Measurements from ENCODE around the gene PSMD1. TPM values are rescaled to one million over a fixed set of nuclear protein-coding genes. Genes with fewer than 3 reads are reported as not detected.
"Not testable (repeated sequence)": the region's sequence is repeated elsewhere in the genome, so short reads cannot be mapped to it uniquely, and the experiment has no call there.

Gene PSMD1
- total RNA-seq: 95.1 TPM

DNA sequence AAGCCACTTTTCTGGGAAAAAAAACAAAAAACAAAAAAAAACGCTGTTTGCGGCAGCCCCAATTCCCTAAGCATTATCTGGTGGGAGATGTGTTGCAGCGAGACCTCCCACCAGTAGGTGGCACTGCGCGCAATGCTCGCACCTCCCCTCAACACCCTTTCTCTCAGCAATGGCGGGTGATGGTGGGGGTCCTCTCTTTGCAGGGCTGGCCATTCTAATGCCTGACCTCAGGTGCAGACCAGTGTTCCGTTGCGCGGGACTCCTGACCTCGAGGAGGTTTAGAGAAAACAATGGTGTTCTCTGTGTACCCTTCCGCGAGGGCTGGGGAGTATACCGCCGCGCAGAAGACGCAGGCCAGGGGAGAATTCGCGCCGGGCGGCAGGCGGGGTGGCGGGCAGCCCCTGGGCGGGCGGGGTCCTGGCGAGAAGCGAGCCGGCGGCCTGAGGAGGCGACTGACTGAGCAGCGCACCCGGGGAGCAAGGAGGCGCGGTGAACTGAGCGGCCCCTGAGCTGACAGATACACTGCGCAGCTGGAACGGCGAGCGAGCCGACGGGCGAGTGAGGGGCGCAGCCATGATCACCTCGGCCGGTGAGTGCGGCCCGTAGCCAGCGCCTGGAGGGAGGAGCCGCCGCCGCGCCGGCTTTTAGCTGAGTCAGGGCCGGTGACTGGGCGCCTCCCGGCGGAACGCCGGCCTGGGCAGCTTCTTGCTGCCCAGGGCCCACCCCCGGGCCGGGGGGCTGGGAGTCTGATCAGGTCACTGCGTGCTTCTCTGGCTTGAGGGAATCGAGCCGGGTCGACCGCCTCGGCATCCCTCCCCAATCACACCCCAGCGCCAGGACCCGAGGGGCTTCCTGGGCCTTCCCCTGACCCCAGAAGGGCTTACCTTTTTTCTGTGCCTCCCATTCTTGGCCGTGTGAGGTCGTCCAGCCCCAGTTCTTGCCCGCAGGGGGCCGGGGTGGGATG is at the start of gene PSMD1:
PSMD1 (plus strand) TSS at position 415 of the 964 bp plus-strand sequence; CDS start at position 574, 159 bp downstream.
- peak; percentile 98 for DNase-seq

- peak; percentile 13 for DNase-seq
Observed at GRCh38 chr2:231007286-231008098, 49.2 kb upstream of the PSMD1 start.

DNA sequence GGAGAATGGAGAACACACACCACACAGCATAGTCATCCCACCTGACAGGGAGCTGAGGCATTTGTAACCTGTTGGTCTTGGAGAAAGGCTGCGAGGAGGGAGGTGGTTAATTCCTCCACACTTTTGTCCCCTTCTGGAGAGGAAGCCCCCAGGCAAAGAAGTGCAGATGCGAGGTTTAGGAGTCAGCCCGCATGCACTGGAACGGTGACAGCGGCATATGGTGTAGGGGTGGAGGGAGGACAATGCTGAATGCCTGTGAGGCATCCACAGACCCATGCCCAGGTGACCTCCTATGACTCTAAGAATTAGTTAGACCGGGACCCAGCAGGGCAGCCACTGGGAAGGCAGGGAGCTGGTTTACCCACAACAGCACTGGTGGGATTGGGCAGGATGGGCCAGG is 48.5 kb upstream of the PSMD1 start:
- DNase-seq: no peak

- no peak for DNase-seq
Observed at GRCh38 chr2:231009236-231009919, 47.3 kb upstream of the PSMD1 start.

DNA sequence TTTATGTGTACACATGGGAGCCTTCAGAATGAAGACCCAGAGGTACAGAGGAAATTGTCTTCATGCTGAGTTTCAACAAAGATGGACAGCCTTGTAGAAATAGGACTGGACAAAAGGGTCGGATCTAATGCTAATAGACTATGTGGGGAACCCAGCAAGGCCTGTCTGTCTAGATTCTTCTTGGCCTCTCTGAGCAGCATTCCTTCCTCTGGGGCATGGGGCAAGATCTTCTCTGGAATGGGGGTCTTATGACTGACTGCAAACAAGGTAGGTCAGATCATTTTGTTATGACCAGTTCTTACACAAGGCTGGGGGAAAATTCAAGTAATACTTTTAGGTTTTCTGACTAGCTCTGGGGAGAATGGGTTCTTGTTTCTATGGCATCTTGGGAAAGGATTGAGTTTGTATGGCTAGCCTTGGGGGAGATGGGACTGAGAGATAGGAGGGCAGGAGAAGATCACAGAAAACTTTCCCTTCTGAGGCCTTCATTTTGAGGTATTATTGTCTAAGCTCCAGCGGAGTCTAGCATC is 46.4 kb upstream of the PSMD1 start:
- no peak for DNase-seq

DNA sequence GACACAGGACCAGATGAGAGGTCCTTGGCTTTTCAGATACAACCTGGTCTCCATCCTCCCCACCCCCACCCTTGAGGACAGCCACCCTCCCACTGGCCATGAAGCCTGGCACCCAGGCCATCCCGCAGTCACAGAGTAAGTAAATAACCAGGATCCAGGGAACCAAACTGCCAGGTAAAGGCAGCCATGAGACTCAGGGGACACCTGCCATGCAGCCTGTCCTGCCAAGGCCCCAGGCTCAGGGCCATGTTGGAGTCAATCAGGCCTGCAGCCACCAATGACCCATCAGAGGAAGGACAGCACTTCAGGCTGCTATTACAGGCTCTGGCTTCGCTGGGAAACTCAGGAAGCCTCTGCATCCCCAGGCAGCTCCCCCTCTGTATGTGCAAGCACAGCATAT is 45.1 kb upstream of the PSMD1 start:
- DNase-seq: no peak

DNA sequence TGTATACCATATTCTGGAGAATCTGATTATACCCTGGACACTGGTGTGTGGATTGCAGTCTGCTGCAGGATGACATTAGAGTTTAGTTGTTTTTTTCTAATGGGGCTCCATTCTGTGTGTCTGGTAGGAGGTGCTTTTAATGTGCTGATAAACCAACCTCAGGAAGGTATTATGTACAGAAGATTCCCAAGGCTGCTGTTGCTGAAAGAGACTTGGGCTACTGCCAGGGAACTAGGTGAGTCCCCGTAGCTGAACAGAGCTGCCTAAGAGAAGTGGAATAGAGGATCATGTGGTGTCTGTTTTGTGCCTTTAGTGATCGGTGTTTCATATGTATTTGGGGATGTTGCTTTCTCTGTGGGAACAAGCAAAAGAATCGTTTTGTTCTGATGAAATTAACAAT is 44.2 kb upstream of the PSMD1 start:
- no peak for DNase-seq

- no peak for DNase-seq
Observed at GRCh38 chr2:231013820-231014219, 42.8 kb upstream of the PSMD1 start.

GRCh38 chr2:231015478-231015877 is 41.2 kb upstream of the PSMD1 start:
- no peak for DNase-seq

DNA sequence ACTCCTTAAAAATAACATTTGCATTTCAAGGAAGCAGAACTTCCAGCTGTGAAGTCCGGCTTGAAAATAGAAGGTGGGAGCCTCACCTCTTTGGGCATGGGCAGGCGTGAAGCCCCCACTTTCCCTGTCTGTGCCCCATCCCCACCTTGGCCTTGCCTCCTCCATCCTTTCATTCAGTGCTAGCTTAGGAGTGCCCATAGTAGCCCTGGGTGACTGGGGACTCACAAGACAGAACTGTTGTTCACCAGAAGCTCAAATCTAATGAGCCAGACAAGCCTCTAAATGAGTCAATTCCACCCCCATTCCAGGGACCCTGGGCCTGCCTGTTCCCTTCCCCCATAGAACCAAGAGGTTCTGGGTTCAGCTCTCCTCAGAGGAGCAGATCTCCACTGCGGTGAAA is 40.7 kb upstream of the PSMD1 start:
- no peak for DNase-seq

GRCh38 chr2:231016566-231017230 is 40.0 kb upstream of the PSMD1 start:
- no peak for DNase-seq

- DNase-seq: no peak
Observed at GRCh38 chr2:231017231-231017598, 39.5 kb upstream of the PSMD1 start.

DNA sequence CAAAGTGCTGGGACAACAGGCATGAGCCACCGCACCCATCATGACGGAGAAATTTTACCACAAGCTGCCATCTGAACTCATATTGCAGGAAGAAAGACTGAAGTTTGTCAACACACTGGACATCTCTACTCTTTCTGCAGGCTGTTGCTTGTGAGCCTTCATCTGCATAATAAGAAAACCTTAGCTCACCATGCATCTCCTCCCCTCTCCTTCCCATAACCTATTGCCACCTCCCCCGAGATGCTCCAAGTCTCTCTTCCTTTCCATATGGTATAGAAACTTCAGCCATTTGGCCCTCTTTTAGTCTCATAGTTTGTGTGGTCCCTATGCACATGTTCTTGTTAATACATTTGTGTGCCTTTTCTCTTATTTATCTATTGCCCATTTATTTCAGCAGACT is 38.5 kb upstream of the PSMD1 start:
- DNase-seq: no peak

DNA sequence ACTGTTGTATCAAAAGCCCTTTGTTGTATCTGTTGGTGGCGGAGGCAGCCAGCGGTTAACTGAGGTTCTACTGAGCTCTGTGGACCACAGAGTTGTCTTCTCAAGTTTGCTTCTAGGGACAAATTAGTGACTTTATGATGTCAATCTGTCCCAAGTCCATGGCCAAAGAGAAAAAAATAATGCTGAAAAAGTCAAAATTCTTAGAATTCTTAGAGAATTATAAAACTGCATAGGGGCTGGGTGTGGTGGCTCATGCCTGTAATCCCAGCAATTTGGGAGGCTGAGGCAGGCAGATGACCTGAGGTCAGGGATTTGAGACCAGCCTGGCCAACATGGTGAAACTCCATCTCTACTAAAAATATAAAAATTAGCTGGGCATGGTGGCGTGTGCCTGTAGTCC is 31.6 kb upstream of the PSMD1 start:
- DNase-seq: not testable (repeated sequence)

DNA sequence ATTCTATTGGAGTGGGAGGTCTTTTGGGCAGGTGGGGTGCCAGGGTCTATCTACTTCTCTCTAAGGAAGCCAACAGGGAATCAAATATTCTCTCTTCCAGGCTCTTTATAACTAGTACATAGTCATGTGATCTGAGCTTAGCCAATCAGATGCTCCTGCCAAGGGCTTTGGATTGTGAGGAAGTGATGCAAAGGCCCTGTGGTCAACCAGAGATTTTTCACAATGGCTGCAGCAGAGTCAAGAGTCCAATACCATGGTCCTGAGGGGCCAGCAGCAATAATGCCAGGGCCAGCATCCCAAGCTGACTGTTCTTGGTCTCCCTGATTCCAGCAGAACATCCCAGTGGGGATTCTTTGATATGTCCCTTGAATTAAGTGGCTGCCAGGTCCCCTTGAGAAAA is 27.8 kb upstream of the PSMD1 start:
- DNase-seq: no peak

DNA sequence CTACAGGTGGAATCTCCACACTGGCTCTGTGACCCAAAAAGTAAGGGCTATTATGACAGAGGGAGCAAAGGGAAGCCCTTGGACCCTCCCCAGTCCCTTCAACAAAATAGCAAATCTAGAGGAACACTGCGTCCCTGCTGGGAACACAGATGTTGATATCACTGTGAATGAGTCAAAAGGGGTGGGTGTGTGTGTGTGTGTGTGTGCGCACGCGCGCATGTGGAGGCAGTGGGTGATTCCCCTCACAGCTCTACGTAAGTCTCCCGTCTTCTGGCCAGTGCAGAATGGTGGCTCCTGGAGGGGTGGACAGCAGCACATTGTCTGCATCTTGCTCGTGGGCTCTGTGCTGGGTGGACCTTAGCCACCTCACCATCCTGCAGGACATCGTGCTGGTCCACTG is 27.1 kb upstream of the PSMD1 start:
- no peak for DNase-seq

GRCh38 chr2:231030725-231031124 is 25.9 kb upstream of the PSMD1 start:
- no peak for DNase-seq

DNA sequence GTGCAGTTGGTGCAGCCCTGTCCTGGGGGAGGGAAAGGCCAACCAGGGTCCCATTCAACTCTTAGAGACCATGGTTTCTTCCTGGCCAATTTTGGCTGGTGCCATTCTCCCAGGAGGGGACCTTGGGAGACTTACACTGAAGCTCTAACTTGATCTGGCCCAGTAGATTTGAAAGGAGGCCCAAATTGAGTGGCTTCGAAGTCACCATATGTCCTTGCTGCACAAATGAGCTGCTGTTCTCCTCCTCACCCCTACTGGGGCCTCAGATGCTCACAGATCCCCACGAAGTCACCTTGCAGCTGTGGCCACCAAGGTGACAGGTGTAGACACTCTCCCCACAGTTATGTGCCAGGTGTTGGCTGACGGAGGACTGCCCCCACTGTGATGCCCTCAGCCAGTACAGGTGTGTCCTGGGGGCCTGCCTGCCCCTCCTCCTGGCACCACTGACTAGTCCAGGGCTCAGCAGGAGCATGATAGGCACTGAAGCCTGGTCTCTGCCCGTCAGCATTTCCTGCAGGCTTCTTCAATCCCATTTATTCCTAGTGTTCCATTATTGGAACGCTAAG is 24.0 kb upstream of the PSMD1 start:
- no peak for DNase-seq

DNA sequence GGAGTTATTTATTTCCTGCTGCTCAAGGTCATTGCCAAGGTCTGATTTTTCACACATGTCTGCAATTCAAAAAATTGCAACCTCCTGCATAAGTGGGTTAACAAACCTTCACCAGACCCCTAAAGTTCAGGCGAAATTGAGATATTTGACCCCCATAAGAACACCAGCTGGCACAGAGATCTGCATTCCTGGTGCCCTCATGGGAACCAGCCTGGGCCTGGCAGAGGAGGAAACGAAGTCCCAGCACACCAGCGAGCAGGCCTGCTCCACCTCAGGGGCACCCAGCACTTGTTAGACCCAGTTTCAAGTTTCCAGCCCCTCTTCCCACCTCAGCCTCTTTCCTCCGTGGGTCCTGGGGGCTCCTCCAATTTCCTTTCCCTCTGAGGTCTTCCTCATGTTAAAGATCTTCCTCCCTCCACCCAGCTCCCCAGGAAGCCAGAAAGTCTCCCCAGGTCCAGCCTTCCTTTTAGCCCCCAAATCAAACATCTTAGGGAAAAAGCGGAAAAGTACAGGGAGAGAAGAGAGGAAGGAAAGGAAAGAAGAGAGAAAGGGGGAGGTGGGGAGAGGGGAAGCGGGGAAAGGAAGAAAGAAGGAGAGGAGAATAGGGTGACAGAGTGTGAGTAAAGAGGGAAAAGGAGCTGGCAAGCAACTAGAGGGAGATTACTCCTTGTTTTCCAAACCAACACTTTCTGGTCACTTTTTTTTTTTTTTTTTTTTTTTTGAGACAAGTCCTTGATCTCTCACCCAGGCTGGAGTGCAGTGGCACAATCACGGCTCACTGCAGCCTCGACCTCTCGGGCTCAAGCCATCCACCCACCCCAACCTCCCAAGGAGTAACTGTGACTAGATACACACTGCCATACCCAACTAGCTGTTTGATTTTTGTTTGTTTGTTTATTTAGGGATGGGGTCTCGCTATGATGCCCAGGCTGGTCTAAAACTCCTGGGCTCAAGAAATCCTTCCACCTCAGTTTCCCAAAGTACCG is 23.2 kb upstream of the PSMD1 start:
- DNase-seq: no peak

- no peak for DNase-seq
Observed at GRCh38 chr2:231034291-231034882, 22.3 kb upstream of the PSMD1 start.

All from tongue (tissue), 2 donors.